ENCODE measurements around the gene TMEM212.
"Not testable (repeated sequence)": the region's sequence is repeated elsewhere in the genome, so short reads cannot be mapped to it uniquely, and the experiment has no call there.

The TMEM212 gene

DNA sequence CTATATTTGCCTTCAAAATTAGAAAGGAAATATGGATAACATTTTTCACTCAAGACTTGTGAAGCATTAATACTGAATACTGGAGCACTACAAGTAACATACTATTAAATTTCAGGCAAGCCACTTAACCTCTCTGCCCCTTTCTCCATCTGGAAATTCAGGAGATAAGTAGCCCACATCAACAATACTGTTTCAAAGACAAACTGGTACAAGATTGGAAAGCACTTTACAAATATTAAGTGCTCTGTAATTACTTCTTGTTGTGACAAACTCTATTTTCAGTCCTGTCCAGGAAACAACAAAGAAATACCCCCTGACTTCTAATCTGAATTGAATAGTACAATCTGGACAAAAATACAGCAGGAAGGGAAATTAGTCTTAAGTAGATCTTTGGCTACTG is 49.3 kb downstream of the TMEM212 start:
- DNase-seq (ENCODE audit: low read depth in 2 of 2): no peak

- DNase-seq (ENCODE audit: low read depth in 2 of 2): no peak
These were observed 52.1 kb downstream of the TMEM212 start for GRCh38 chr3:171895291-171895690.

DNA sequence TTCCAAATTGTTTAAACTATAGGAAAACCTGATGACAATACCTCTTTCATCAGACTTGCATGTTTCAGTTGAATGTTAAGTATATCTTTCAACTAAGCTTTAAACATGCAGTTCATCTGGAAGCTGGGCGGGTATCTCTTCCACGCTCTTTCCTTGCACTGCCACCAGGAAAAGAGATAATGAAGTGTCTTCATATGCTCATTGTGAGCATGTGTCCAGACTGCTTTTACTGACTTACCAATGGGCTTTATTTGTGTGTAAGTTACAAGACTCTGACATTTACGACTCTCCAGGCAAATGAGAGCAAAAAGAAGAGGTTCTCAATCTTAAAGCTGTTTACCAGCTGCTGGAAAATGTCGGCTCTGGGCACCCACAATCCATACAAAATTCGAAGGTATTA is 52.8 kb downstream of the TMEM212 start:
- DNase-seq (ENCODE audit: low read depth in 2 of 2): no peak

DNA sequence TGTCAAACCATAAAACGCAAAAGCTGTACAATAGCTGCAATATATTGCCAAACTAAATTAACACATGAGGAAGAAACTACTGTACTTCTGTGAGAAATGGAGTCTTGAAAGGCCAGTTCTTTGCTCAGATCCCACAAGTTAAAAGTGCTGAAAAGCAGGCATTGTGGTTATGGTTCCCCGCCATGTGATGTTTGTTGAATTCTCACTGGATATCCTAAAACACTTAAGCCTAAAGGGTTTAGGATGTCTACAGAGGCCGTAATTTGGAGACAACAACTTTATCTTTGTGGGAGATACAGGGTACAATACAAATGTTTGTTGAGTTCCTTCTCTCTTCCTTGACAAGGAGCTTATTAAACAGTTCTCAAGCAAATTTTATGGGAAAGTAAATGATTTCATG is 53.2 kb downstream of the TMEM212 start:
- no peak for DNase-seq (ENCODE audit: low read depth in 2 of 2)

DNA sequence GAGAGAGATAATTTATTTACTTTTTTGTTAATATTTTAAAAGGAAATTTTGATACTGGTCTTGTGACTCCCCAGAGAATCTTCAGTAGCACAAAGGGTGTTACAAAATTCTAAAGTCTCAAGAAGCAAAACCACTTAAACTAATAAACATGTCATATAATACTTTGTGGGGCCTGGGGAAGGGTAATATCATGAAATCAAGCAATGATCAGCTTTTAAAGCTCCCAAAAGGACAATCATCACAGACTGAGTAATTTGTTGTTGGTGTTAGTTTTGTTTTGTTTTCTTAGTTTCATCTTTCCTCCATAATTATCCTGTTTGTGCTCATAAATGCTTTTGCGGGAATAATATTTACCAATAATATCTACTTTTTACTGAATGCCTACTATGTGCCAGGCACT is 55.0 kb downstream of the TMEM212 start:
- no peak for DNase-seq (ENCODE audit: low read depth in 2 of 2)

GRCh38 chr3:171900446-171900845 is 57.3 kb downstream of the TMEM212 start:
- DNase-seq (ENCODE audit: low read depth in 2 of 2): no peak

- no peak for DNase-seq (ENCODE audit: low read depth in 2 of 2)
These were observed 58.6 kb downstream of the TMEM212 start for GRCh38 chr3:171901615-171902312.

GRCh38 chr3:171904829-171905228 is 61.7 kb downstream of the TMEM212 start:
- no peak for DNase-seq (ENCODE audit: low read depth in 2 of 2)

DNA sequence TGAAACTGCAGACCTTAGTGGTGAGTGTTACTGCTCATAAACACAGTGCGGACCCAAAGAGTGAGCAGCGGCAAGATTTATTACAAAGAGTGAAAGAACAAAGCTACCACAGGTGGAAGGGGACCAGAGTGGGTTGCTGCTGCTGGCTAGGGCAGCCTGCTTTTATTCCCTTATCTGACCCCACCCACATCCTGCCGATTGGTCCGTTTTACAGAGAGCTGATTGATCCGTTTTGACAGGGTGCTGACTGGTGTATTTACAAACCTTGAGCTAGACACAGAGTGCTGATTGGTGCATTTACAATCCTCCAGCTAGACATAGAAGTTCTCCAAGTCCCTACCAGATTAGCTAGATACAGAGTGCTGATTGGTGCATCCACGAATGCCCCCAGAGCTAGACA is 63.4 kb downstream of the TMEM212 start:
- DNase-seq (ENCODE audit: low read depth in 2 of 2): not testable (repeated sequence)

DNA sequence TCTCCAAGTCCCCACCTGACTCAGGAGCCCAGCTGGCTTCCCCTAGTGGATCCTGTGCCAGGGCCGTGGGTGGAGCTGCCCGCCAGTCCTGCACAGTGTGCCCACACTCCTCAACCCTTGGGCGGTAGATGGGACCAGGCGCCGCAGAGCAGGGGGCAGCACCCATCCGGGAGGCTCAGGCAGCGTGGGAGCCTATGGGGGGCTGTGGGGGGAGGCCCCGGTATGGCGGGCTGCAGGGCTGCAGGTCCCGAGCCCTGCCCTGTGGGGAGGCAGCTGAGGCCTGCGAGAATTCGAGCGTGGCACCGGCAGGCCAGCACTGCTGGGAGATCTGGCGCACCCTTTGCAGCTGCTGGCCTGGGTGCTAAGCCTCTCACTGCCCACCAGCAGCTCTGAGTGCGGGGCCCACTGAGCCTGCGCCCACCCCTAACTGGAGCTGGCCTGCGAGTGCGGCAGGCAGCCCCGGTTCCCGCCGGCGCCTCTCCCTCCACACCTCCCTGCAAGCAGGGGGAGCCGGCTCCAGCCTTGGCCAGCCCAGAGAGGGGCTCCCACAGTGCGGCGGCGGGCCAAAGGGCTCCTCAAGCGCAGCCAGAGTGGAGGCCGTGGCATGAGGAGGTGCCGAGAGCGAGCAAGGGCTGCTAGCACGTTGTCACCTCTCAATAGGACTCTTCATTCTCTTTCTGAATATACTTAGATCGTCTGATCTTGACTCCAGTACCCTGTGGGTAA is 64.0 kb downstream of the TMEM212 start:
- no peak for DNase-seq (ENCODE audit: low read depth in 2 of 2)

GRCh38 chr3:171907761-171908160 is 64.6 kb downstream of the TMEM212 start:
- no peak for DNase-seq (ENCODE audit: low read depth in 2 of 2)

DNA sequence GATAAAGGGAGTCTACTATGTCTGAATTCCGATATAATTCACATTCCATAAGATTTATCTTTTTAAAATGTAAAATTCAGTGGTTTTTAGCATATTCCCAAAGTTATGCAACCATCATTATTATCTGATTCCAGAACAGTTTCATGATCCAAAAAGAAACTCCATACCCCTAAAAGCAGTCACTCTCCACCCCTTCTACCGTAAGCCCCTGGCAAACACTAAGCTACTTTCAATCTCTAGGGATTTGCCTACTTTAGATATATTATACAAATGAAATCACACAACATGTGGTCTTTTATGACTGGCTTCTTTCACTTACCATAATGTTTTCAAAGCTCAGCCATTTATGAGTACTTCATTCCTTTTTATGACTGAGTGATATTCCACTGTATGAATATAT is 65.6 kb downstream of the TMEM212 start:
- no peak for DNase-seq (ENCODE audit: low read depth in 2 of 2)
